ENCODE results near the gene SEMA3A. TPM values are rescaled to one million over a fixed set of nuclear protein-coding genes. Genes with fewer than 3 reads are reported as not detected.

Gene SEMA3A
- polyA plus RNA-seq, 4 donors: 2.4 to 11.4 TPM; not detected in 2

GRCh38 chr7:83946801-83947200 lies 247.8 kb downstream of the SEMA3A start:
- WGBS, 3 donors: 76 to 85% (median 82%) methylated on average over 3 of the region's 3 CpGs
- no peak for DNase-seq
- Histone ChIP-seq H3K4me1 (ENCODE audit: control insufficient read depth in 3 of 3, insufficient read depth in 2 of 3, low read depth in 1 of 3, low read length in 2 of 3) (no peaks in the 10 kb centered on the region), H3K27me3 (ENCODE audit: control insufficient read depth in 3 of 3, insufficient read depth in 3 of 3, low read length in 3 of 3) (no peaks in the 10 kb centered on the region), H3K36me3 (ENCODE audit: control insufficient read depth in 3 of 3, insufficient read depth in 2 of 3, low read depth in 1 of 3, low read length in 3 of 3) (no peaks in the 10 kb centered on the region), H3K27ac (ENCODE audit: low read depth in 1 of 3, low read length in 2 of 3) (no peak overlapping the region), H3K4me3 (ENCODE audit: low read depth in 1 of 3, low read length in 3 of 3) (no peak overlapping the region), H3K9me3 (ENCODE audit: control insufficient read depth in 2 of 2, insufficient read depth in 1 of 2, low read depth in 1 of 2, low read length in 1 of 2) (no peaks in the 10 kb centered on the region)
- no peak for FAIRE-seq

DNA sequence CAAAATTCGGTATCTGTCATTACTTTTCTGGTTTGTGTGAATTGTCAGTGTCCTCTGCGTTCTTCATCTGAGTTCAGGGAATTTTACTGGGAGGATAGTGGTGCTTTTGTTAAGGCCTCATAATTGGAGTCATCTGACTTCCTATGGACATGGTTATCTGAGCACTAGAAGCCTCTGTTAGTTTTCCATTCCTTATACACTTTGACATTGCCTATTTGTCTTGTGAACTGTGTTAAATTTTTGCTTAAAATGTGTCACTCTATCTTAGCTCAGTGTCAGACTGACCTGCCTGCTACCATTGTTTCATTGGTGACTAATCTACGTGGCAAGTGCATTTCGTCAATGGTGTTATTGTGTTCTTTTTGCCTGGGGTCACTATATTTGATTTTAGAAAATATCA lies 253.3 kb downstream of the SEMA3A start:
- WGBS, 3 donors: 87 to 92% (median 89%) methylated on average over 4 of the region's 4 CpGs
- DNase-seq (no peak), FAIRE-seq (no peak)
- Histone ChIP-seq H3K27me3 (ENCODE audit: control insufficient read depth in 3 of 3, insufficient read depth in 3 of 3, low read length in 3 of 3) (no peaks in the 10 kb centered on the region), H3K4me1 (ENCODE audit: control insufficient read depth in 3 of 3, insufficient read depth in 2 of 3, low read depth in 1 of 3, low read length in 2 of 3) (no peaks in the 10 kb centered on the region), H3K36me3 (ENCODE audit: control insufficient read depth in 3 of 3, insufficient read depth in 2 of 3, low read depth in 1 of 3, low read length in 3 of 3) (no peaks in the 10 kb centered on the region), H3K27ac (ENCODE audit: low read depth in 1 of 3, low read length in 2 of 3) (no peak overlapping the region), H3K9me3 (ENCODE audit: control insufficient read depth in 2 of 2, insufficient read depth in 1 of 2, low read depth in 1 of 2, low read length in 1 of 2) (no peaks in the 10 kb centered on the region), H3K4me3 (ENCODE audit: low read depth in 1 of 3, low read length in 3 of 3) (no peak overlapping the region)

GRCh38 chr7:83937930-83938329 lies 256.7 kb downstream of the SEMA3A start:
- no peaks in the 10 kb centered on the region for H3K27me3 ChIP-seq (ENCODE audit: control insufficient read depth in 3 of 3, insufficient read depth in 3 of 3, low read length in 3 of 3)
- no peaks in the 10 kb centered on the region for H3K9me3 ChIP-seq (ENCODE audit: control insufficient read depth in 2 of 2, insufficient read depth in 1 of 2, low read depth in 1 of 2, low read length in 1 of 2)
- no peak overlapping the region for H3K4me3 ChIP-seq (ENCODE audit: low read depth in 1 of 3, low read length in 3 of 3)
- H3K4me1 ChIP-seq (ENCODE audit: control insufficient read depth in 3 of 3, insufficient read depth in 2 of 3, low read depth in 1 of 3, low read length in 2 of 3): no peaks in the 10 kb centered on the region
- FAIRE-seq (no peak), DNase-seq (no peak)
- no peaks in the 10 kb centered on the region for H3K36me3 ChIP-seq (ENCODE audit: control insufficient read depth in 3 of 3, insufficient read depth in 2 of 3, low read depth in 1 of 3, low read length in 3 of 3)
- 73 to 78% (median 75%) methylated on average over 8 of the region's 8 CpGs for whole genome bisulfite sequencing, 3 donors
- H3K27ac ChIP-seq (ENCODE audit: low read depth in 1 of 3, low read length in 2 of 3): no peak overlapping the region

DNA sequence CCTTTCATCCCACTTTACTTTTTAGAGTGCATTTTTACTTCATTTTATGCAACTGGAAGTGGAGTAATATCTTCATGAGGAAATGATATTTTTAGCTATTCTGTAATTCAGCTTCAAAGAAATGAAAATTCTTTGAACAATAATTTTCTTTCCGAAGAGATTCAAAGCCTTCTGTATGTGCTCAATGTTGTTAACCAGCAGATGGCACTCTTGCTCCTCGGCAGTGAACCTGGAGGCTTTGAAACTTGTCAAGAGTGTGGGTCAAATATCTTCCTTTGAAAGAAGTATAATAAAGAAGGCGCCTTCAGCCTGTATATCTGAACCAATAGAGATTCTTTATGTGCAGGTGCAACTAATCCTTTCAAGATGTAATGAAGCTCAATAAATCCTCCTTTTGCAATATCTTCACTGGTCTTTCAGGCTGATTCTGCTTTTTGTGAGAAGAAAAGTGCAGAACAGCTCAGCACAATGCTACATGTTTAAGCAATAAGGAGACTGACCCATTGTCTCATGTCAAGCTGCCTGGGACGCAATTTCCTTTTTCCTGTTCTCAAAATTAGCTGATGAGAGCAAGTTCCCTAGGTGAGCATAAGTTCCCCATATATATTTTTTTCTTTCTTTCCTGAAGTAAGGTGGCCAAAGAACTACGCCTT lies 258.4 kb downstream of the SEMA3A start:
- Histone ChIP-seq H3K36me3 (ENCODE audit: control insufficient read depth in 3 of 3, insufficient read depth in 2 of 3, low read depth in 1 of 3, low read length in 3 of 3) (no peaks in the 10 kb centered on the region), H3K27me3 (ENCODE audit: control insufficient read depth in 3 of 3, insufficient read depth in 3 of 3, low read length in 3 of 3) (no peaks in the 10 kb centered on the region), H3K9me3 (ENCODE audit: control insufficient read depth in 2 of 2, insufficient read depth in 1 of 2, low read depth in 1 of 2, low read length in 1 of 2) (no peaks in the 10 kb centered on the region), H3K4me3 (ENCODE audit: low read depth in 1 of 3, low read length in 3 of 3) (no peak overlapping the region), H3K4me1 (ENCODE audit: control insufficient read depth in 3 of 3, insufficient read depth in 2 of 3, low read depth in 1 of 3, low read length in 2 of 3) (no peaks in the 10 kb centered on the region), H3K27ac (ENCODE audit: low read depth in 1 of 3, low read length in 2 of 3) (no peak overlapping the region)
- peak; percentile 54 to 74 for DNase-seq
- FAIRE-seq: no peak
- 33 to 38% (median 37%) methylated on average over 5 of the region's 5 CpGs for WGBS, 3 donors

- Histone ChIP-seq H3K36me3 (ENCODE audit: control insufficient read depth in 3 of 3, insufficient read depth in 2 of 3, low read depth in 1 of 3, low read length in 3 of 3) (no peaks in the 10 kb centered on the region), H3K4me3 (ENCODE audit: low read depth in 1 of 3, low read length in 3 of 3) (no peak overlapping the region), H3K9me3 (ENCODE audit: control insufficient read depth in 2 of 2, insufficient read depth in 1 of 2, low read depth in 1 of 2, low read length in 1 of 2) (no peaks in the 10 kb centered on the region), H3K27me3 (ENCODE audit: control insufficient read depth in 3 of 3, insufficient read depth in 3 of 3, low read length in 3 of 3) (no peaks in the 10 kb centered on the region), H3K4me1 (ENCODE audit: control insufficient read depth in 3 of 3, insufficient read depth in 2 of 3, low read depth in 1 of 3, low read length in 2 of 3) (no peaks in the 10 kb centered on the region), H3K27ac (ENCODE audit: low read depth in 1 of 3, low read length in 2 of 3) (no peak overlapping the region)
- DNase-seq: no peak
- WGBS, 3 donors: 59 to 84% (median 76%) methylated on average over 1 of the region's 1 CpG
- FAIRE-seq: peak; percentile 72
Observed at GRCh38 chr7:83934118-83934734, 260.4 kb downstream of the SEMA3A start.

- Histone ChIP-seq H3K27ac (ENCODE audit: low read depth in 1 of 3, low read length in 2 of 3) (no peak overlapping the region), H3K36me3 (ENCODE audit: control insufficient read depth in 3 of 3, insufficient read depth in 2 of 3, low read depth in 1 of 3, low read length in 3 of 3) (no peaks in the 10 kb centered on the region), H3K4me3 (ENCODE audit: low read depth in 1 of 3, low read length in 3 of 3) (no peak overlapping the region), H3K4me1 (ENCODE audit: control insufficient read depth in 3 of 3, insufficient read depth in 2 of 3, low read depth in 1 of 3, low read length in 2 of 3) (no peaks in the 10 kb centered on the region), H3K9me3 (ENCODE audit: control insufficient read depth in 2 of 2, insufficient read depth in 1 of 2, low read depth in 1 of 2, low read length in 1 of 2) (no peaks in the 10 kb centered on the region), H3K27me3 (ENCODE audit: control insufficient read depth in 3 of 3, insufficient read depth in 3 of 3, low read length in 3 of 3) (no peaks in the 10 kb centered on the region)
- FAIRE-seq (no peak), DNase-seq (no peak)
- whole genome bisulfite sequencing, 3 donors: 63 to 73% (median 66%) methylated on average over 2 of the region's 2 CpGs
Observed at GRCh38 chr7:83931968-83932367, 262.6 kb downstream of the SEMA3A start.

DNA sequence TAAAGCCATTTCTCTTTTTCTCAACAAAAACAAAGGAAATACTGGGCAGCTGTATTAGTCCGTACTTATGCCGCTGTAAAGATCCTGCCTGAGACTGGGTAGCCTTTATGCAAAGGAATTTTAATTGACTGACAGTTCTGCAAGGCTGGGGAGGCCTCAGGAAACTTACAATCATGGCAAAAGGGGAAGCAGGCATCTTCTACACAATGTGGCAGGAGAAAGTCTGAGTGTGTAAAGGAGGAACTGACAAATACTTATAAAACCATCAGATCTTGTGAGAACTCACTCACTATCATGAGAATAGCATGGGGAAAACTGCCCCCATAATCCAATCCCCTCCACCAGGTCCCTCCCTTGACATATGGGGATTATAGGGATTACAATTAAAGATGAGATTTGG lies 264.3 kb downstream of the SEMA3A start:
- H3K27me3 ChIP-seq (ENCODE audit: control insufficient read depth in 3 of 3, insufficient read depth in 3 of 3, low read length in 3 of 3): no peaks in the 10 kb centered on the region
- DNase-seq: no peak
- H3K27ac ChIP-seq (ENCODE audit: low read depth in 1 of 3, low read length in 2 of 3): no peak overlapping the region
- no peaks in the 10 kb centered on the region for H3K36me3 ChIP-seq (ENCODE audit: control insufficient read depth in 3 of 3, insufficient read depth in 2 of 3, low read depth in 1 of 3, low read length in 3 of 3)
- H3K9me3 ChIP-seq (ENCODE audit: control insufficient read depth in 2 of 2, insufficient read depth in 1 of 2, low read depth in 1 of 2, low read length in 1 of 2): no peaks in the 10 kb centered on the region
- FAIRE-seq: no peak
- H3K4me1 ChIP-seq (ENCODE audit: control insufficient read depth in 3 of 3, insufficient read depth in 2 of 3, low read depth in 1 of 3, low read length in 2 of 3): no peaks in the 10 kb centered on the region
- 90 to 95% (median 91%) methylated on average over 2 of the region's 2 CpGs for WGBS, 3 donors
- no peak overlapping the region for H3K4me3 ChIP-seq (ENCODE audit: low read depth in 1 of 3, low read length in 3 of 3)

DNA sequence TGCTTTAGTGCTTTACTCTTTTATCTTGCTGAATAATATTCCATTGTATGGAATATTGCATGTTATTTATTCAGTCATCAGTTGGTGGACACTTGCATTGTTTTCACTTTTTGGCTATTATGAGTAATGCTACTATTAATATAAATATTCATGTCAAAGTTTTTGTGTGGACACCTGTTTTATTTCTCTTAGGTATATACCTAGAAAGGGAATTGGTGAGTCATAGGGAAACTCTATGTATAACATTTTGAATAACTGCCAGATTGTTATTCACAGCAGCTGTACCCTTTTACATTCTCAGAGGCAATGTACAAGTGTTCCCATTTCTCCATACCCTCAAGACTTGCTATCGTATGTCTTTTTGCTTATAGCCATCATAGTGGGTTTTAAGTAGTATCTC lies 268.7 kb downstream of the SEMA3A start:
- no peak overlapping the region for H3K4me3 ChIP-seq (ENCODE audit: low read depth in 1 of 3, low read length in 3 of 3)
- no peaks in the 10 kb centered on the region for H3K27me3 ChIP-seq (ENCODE audit: control insufficient read depth in 3 of 3, insufficient read depth in 3 of 3, low read length in 3 of 3)
- H3K9me3 ChIP-seq (ENCODE audit: control insufficient read depth in 2 of 2, insufficient read depth in 1 of 2, low read depth in 1 of 2, low read length in 1 of 2): no peaks in the 10 kb centered on the region
- WGBS, 3 donors: 44 to 73% (median 61%) methylated on average over 1 of the region's 1 CpG
- DNase-seq: no peak
- no peaks in the 10 kb centered on the region for H3K4me1 ChIP-seq (ENCODE audit: control insufficient read depth in 3 of 3, insufficient read depth in 2 of 3, low read depth in 1 of 3, low read length in 2 of 3)
- no peak overlapping the region for H3K27ac ChIP-seq (ENCODE audit: low read depth in 1 of 3, low read length in 2 of 3)
- no peak for FAIRE-seq
- no peaks in the 10 kb centered on the region for H3K36me3 ChIP-seq (ENCODE audit: control insufficient read depth in 3 of 3, insufficient read depth in 2 of 3, low read depth in 1 of 3, low read length in 3 of 3)
